Mesenchymal stem cell (in vitro differentiated cells and primary cell): ENCODE measurements around the gene ZNF579.
A peak's percentile ranks its signal among the peaks of the same experiment; 100 is the strongest.

ENCODE experiments used
- DNase-seq: peaks from one replicate; pipeline ENCODE4 v3.0.0-alpha.2; 2013
- H2AFZ ChIP-seq: one replicate; pipeline ENCODE4 v1.6.1; 2013; ENCODE audit warnings: low read depth, mild to moderate bottlenecking, control low read depth, inconsistent platforms, low read length, moderate library complexity
- H2AK5ac ChIP-seq: 2 replicates; pipeline ENCODE4 v1.6.1; 2013; ENCODE audit warnings: low read length, moderate library complexity, mild to moderate bottlenecking, inconsistent platforms; ENCODE audit not compliant: severe bottlenecking
- H2BK120ac ChIP-seq: one replicate; pipeline ENCODE4 v1.6.1; 2013; ENCODE audit warnings: low read depth, mild to moderate bottlenecking, inconsistent platforms, low read length, moderate library complexity
- H2BK12ac ChIP-seq, 2 experiments: one replicate each; pipeline ENCODE4 v1.6.1; 2013; ENCODE audit warnings: inconsistent platforms in 2 of 2, low read length in 2 of 2, mild to moderate bottlenecking in 2 of 2, moderate library complexity in 2 of 2, control low read depth in 1 of 2
- H2BK15ac ChIP-seq: one replicate; pipeline ENCODE4 v1.6.1; 2013; ENCODE audit warnings: mild to moderate bottlenecking, low read depth, inconsistent platforms; ENCODE audit not compliant: poor library complexity, severe bottlenecking
- H2BK5ac ChIP-seq: 2 replicates; pipeline ENCODE4 v1.6.1; 2013; ENCODE audit warnings: low read depth, mild to moderate bottlenecking, low read length, control low read depth, inconsistent platforms; ENCODE audit not compliant: poor library complexity, severe bottlenecking
- H3K14ac ChIP-seq, 2 experiments: one replicate each; pipeline ENCODE4 v1.6.1; 2013; ENCODE audit warnings: inconsistent platforms in 2 of 2, low read length in 2 of 2, control low read depth in 1 of 2, mild to moderate bottlenecking in 1 of 2, moderate library complexity in 1 of 2
- H3K18ac ChIP-seq, 2 experiments: one replicate each; pipeline ENCODE4 v1.6.1; 2013; ENCODE audit warnings: inconsistent platforms in 2 of 2, low read length in 2 of 2, control low read depth in 1 of 2, low read depth in 1 of 2, mild to moderate bottlenecking in 1 of 2
- H3K23ac ChIP-seq, 2 experiments: one replicate each; pipeline ENCODE4 v1.6.1; 2013; ENCODE audit warnings: inconsistent platforms in 2 of 2, low read length in 2 of 2, mild to moderate bottlenecking in 2 of 2, moderate library complexity in 2 of 2, control low read depth in 1 of 2
- H3K27ac ChIP-seq: 2 replicates; pipeline ENCODE4 v1.5.1; 2013; ENCODE audit warnings: mild to moderate bottlenecking, moderate library complexity, low read length, control low read depth, inconsistent platforms; ENCODE audit not compliant: poor library complexity, severe bottlenecking
- H3K27me3 ChIP-seq, 2 experiments: 2 replicates each; pipeline versions ENCODE4 v1.6.1 to v1.7.0; 2013; ENCODE audit warnings: low read length in 2 of 2, mild to moderate bottlenecking in 2 of 2, moderate library complexity in 2 of 2, control low read depth in 1 of 2, inconsistent platforms in 1 of 2; ENCODE audit not compliant: control insufficient read depth in 1 of 2, insufficient read depth in 1 of 2
- H3K36me3 ChIP-seq, 2 experiments: 2 replicates each; pipeline versions ENCODE4 v1.6.1 to v1.7.0; 2013; ENCODE audit warnings: low read length in 2 of 2, control low read depth in 1 of 2, inconsistent platforms in 1 of 2, low read depth in 1 of 2, mild to moderate bottlenecking in 1 of 2; ENCODE audit not compliant: insufficient read depth in 2 of 2, control insufficient read depth in 1 of 2
- H3K4ac ChIP-seq, 2 experiments: one replicate each; pipeline ENCODE4 v1.6.1; 2013; ENCODE audit warnings: inconsistent platforms in 2 of 2, low read length in 2 of 2, mild to moderate bottlenecking in 2 of 2, moderate library complexity in 2 of 2, control low read depth in 1 of 2, low read depth in 1 of 2
- H3K4me1 ChIP-seq: 2 replicates; pipeline ENCODE4 v1.6.1; 2013; ENCODE audit warnings: low read depth, low read length, control low read depth; ENCODE audit not compliant: control insufficient read depth, insufficient read depth
- H3K4me2 ChIP-seq: 2 replicates; pipeline ENCODE4 v1.6.1; 2013; ENCODE audit warnings: low read length, mild to moderate bottlenecking, inconsistent platforms; ENCODE audit not compliant: poor library complexity, severe bottlenecking
- H3K4me3 ChIP-seq, 2 experiments: 2 replicates each; pipeline versions ENCODE4 v1.5.1 to v1.7.0; 2013; ENCODE audit warnings: low read length in 2 of 2, mild to moderate bottlenecking in 2 of 2, control low read depth in 1 of 2, low read depth in 1 of 2; ENCODE audit not compliant: insufficient read depth in 1 of 2
- H3K79me1 ChIP-seq: replicated peaks from 2 replicates; pipeline ENCODE4 v1.6.1; 2013; ENCODE audit warnings: mild to moderate bottlenecking, control low read depth, low read length, inconsistent platforms; ENCODE audit not compliant: poor library complexity, severe bottlenecking
- H3K9ac ChIP-seq: 2 replicates; pipeline ENCODE4 v1.7.0; 2013; ENCODE audit warnings: mild to moderate bottlenecking, low read length, moderate library complexity
- H3K9me3 ChIP-seq: 2 replicates; pipeline ENCODE4 v1.7.0; 2013; ENCODE audit warnings: mild to moderate bottlenecking, low read length; ENCODE audit not compliant: control insufficient read depth
- H4K8ac ChIP-seq: one replicate; pipeline ENCODE4 v1.6.1; 2013; ENCODE audit warnings: inconsistent platforms, mild to moderate bottlenecking, low read length, moderate library complexity
- H4K91ac ChIP-seq: one replicate; pipeline ENCODE4 v1.6.1; 2013; ENCODE audit warnings: mild to moderate bottlenecking, low read length, inconsistent platforms
- WGBS: methylation state at CpG from one replicate; pipeline ENCODE4 v1.1.7; 2013; ENCODE audit warnings: mixed read lengths; 5-methylcytosine and 5-hydroxymethylcytosine counted together

Gene ZNF579

GRCh38 chr19:55581823-55582223 lies 1.2 kb upstream of the ZNF579 start:
- Histone ChIP-seq H3K36me3 (peaks cover 10 to 27% of the 10 kb centered on the region in 2 experiments), H3K27ac (peak overlapping the region; percentile 99), H2BK5ac (peak overlapping the region; percentile 90), H3K23ac (no peak overlapping the region), H2BK15ac (no peak overlapping the region), H3K14ac (no peak overlapping the region), H3K27me3 (no peaks in the 10 kb centered on the region), H2AFZ (no peak overlapping the region), H4K8ac (peak overlapping the region; percentile 21), H3K9me3 (no peaks in the 10 kb centered on the region), H2BK12ac (no peak overlapping the region), H3K4me1 (peaks cover 47% of the 10 kb centered on the region), H3K4ac (no peak overlapping the region), H3K79me1 (peaks cover 2% of the 10 kb centered on the region), H3K4me3 (peak overlapping the region in 1 of 2 experiments; percentile 90), H3K4me2 (peak overlapping the region; percentile 73), H3K9ac (no peak overlapping the region), H3K18ac (no peak overlapping the region), H2AK5ac (peak overlapping the region; percentile 66), H2BK120ac (no peak overlapping the region), H4K91ac (no peak overlapping the region)
- 47% methylated on average over 6 of the region's 6 CpGs for WGBS
- no peak for DNase-seq

GRCh38 chr19:55581145-55581822 lies 636 bp upstream of the ZNF579 start:
- Histone ChIP-seq H3K36me3 (peaks cover 13 to 29% of the 10 kb centered on the region in 2 experiments), H2BK120ac (no peak overlapping the region), H3K4ac (peak overlapping the region in 1 of 2 experiments; percentile 61), H4K91ac (peak overlapping the region; percentile 84), H2BK12ac (no peak overlapping the region), H3K14ac (peak overlapping the region in 1 of 2 experiments; percentile 62), H3K27me3 (no peaks in the 10 kb centered on the region), H4K8ac (peak overlapping the region; percentile 97), H3K4me1 (peaks cover 42% of the 10 kb centered on the region), H2AK5ac (peak overlapping the region; percentile 66), H2BK15ac (peak overlapping the region; percentile 53), H3K27ac (peak overlapping the region; percentile 99), H2BK5ac (peak overlapping the region; percentile 69), H3K23ac (no peak overlapping the region), H3K9me3 (no peaks in the 10 kb centered on the region), H3K18ac (peak overlapping the region; percentile 52 to 85), H3K79me1 (peaks cover 2% of the 10 kb centered on the region), H3K9ac (peak overlapping the region; percentile 86), H3K4me3 (peak overlapping the region; percentile 27 to 90), H2AFZ (no peak overlapping the region), H3K4me2 (peak overlapping the region; percentile 73)
- peak; percentile 12 for DNase-seq
- 49% methylated on average over 12 of the region's 12 CpGs for WGBS

- Histone ChIP-seq H3K4me3 (peak overlapping the region; percentile 86 to 90), H2AFZ (no peak overlapping the region), H2BK15ac (peak overlapping the region; percentile 66), H3K23ac (peak overlapping the region in 1 of 2 experiments; percentile 81), H3K9me3 (no peaks in the 10 kb centered on the region), H3K27me3 (no peaks in the 10 kb centered on the region), H3K36me3 (peaks cover 13 to 29% of the 10 kb centered on the region in 2 experiments), H3K9ac (peak overlapping the region; percentile 86), H4K91ac (peak overlapping the region; percentile 86), H4K8ac (peak overlapping the region; percentile 92), H2BK5ac (peak overlapping the region; percentile 100), H2BK120ac (peak overlapping the region; percentile 94), H3K14ac (peak overlapping the region in 1 of 2 experiments; percentile 99), H3K27ac (peak overlapping the region; percentile 99), H3K4ac (peak overlapping the region; percentile 62 to 98), H3K79me1 (peaks cover 2% of the 10 kb centered on the region), H3K4me1 (peaks cover 35% of the 10 kb centered on the region), H2AK5ac (peak overlapping the region; percentile 76), H2BK12ac (no peak overlapping the region), H3K18ac (peak overlapping the region; percentile 88 to 98), H3K4me2 (peak overlapping the region; percentile 68)
- WGBS: 13% methylated on average over 20 of the region's 20 CpGs
- DNase-seq: peak; percentile 63
These were observed 654 bp downstream of the ZNF579 start for GRCh38 chr19:55579766-55580621.
